Activated CD4-positive, alpha-beta T cell treated with anti-CD3 and anti-CD28 coated beads for 4 hours (primary cell): ENCODE measurements around the gene CA10.
A peak's percentile ranks its signal among the peaks of the same experiment; 100 is the strongest.

ENCODE experiments used
- DNase-seq, 2 donors: peaks; one replicate each; pipeline ENCODE4 v3.0.0-alpha.2; 2020

Gene CA10

DNA sequence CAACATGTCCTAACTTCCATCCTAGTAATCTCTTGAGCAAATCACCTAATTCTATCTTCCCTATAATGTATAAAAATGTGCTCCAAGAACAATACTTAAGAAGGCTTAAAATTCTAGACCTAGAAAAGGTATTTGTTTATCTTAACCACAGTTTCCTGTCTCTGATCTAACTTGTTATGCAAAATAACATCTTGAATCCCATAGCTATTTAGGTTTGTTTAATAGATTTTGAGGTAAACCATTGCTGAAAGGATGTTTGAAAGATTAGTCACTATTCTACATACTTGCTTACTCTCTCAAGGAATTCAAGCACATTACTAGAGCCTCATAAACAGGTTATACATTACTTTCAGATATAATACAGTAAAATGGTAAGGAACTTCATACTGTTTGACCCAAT is 13.0 kb downstream of the CA10 start:
- no peak for DNase-seq

DNA sequence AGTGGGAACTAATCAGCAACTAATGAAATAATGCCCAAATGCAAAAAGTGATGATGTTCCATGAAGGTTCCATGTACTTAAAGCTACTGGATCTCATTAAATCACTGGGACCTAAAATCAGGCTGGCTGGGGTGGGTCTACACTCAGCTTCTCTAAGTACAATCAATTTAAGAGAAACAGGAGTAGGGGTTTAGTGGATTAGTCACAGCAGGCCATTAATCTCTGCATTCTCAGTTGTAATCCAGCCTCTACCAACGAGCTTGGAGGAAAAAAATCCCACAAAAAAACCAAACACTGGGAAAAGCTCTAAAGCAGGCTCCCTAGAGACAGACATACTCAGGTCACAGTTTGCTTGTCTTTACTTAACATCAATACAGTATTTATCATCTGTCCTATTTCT is 15.0 kb downstream of the CA10 start:
- no peak for DNase-seq

- DNase-seq: no peak
Observed at GRCh38 chr17:52140601-52141000, 17.9 kb downstream of the CA10 start.

- DNase-seq: no peak
Observed at GRCh38 chr17:52138752-52139151, 19.8 kb downstream of the CA10 start.

DNA sequence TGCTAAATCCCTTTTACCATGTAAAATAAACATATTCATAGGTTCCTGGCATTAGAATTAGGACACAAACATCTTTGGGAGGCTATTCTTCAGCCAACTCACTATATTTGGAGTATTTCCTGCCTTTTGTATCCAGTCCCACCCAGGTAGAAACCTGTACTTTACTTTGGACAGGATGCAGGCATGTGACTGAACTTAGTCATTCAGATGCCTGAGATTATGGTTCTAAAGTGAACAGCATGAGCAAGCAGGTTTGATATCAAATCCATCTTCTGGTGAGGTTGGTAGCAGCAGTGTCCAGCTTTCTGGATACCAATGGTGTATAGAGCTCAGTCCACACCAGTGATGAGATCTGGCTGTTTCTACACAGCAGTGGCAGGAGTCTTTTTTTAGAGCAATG is 20.2 kb downstream of the CA10 start:
- DNase-seq: no peak

DNA sequence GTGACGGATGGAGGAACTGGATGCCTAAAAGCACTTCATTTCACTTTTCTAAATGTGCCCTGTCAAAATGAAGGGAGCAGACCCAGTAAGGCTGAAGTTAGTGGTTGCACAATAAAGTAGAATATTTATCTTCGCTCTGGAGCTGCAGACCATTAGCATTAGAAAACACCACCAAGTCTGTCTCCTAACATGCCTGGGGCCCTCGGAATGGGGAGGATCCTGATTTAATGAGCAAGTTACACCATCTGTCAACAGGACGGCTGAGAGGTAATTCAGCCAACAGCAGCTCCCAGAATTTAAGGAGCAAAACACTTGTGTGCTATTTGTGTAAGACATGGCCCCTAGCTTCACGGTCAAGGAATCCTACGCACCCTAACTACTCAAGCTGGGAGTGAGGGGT is 22.3 kb downstream of the CA10 start:
- DNase-seq: no peak

DNA sequence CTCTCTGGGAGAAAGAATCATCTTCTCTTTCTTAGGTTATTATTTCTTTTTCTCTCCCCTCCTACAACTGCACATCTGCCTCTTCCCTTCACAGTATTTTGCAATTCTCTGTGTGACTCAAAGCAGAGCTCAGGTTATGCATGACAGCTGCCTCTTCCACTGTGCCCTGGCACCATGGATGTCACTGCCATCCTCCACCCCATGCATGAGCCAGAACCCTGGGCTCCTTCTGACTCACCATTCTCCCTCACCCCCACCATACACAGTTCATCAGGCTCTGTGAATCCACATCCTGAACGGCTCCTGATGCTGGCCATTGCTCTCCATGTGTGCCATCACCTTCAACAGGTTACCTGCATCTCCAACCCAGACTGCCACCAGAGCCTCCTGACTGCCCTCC is 23.9 kb downstream of the CA10 start:
- no peak for DNase-seq

- no peak for DNase-seq
Observed at GRCh38 chr17:52128721-52129120, 29.8 kb downstream of the CA10 start.

DNA sequence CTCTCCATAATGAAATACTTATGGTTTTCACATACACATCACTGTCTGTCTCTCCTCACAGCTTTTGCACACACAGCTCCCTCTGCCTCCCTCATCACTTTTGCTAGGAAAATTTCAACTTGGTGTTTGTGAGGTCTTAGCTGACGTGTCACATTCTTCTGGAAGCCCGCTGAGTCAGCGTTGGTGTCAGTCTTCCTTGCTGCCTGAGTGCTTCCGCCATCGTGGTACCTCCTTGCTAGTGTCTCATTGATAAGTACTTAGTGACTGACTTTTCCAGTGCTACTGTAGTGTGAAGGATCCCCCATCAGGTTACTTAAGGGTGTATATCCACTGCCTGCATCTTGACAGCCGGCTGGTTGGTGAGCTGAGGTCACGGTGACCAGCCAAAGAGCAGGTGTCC is 33.5 kb downstream of the CA10 start:
- no peak for DNase-seq

- no peak for DNase-seq
Observed at GRCh38 chr17:52124561-52124960, 34.0 kb downstream of the CA10 start.

GRCh38 chr17:52120465-52120864 is 38.0 kb downstream of the CA10 start:
- DNase-seq: no peak

- DNase-seq: no peak
Observed at GRCh38 chr17:52110923-52111581, 47.5 kb downstream of the CA10 start.

- DNase-seq: peak; percentile 1 to 15
Observed at GRCh38 chr17:52106638-52107261, 51.8 kb downstream of the CA10 start.

DNA sequence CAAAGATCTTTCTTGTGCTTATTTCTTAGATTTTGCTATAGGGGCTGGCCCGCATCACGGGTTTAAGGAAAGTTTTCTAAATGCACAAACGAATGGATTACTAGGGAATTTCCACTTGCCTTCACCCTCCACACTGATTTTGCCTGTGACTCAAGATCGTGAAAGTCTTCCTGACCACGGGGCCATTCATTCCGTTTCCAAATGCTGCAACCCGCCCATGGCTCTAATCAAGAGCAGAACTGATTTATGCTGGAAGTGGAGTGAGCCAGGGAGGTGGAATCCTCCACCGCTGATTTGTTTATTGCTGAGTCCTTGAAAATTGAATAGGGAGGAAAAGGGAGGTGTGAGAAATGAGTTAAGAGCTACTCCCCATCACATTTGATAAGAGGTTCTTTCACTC is 52.4 kb downstream of the CA10 start:
- no peak for DNase-seq

DNA sequence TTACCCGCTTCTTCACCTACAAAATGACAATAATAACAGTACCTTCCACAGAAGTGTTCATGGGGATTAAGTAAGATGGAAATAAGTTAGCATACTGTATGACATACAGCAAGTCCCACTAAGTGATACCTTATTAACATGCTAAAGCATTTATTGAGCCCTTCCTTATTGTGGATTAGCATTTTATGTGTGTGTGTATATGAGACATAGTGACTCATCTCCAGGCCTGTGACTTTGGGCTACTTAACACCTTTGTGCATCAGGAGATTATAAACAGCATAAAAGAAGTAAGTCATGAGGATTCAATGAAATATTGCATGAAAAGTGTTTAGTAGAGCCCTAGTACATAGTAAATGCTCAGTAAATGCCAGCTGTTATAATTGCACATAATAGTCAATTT is 52.9 kb downstream of the CA10 start:
- no peak for DNase-seq

DNA sequence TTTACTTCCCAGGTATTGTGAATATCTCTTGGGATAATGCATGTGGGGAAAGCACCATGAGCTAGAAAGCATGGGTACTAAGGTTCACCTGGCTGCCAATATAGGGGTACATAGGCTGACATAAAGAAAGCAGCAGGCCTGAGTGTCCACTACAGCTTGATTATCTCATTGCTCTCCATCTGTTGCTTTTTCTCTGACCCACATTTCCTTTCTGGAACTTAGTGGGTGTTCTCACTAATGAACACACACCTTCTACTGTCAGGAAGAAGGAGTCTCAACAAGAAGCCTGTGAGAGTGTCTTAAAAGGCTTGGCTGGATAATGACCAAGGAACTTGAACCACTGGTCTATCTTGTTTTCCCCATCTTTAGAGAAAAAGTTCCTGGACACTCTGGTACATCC is 62.5 kb downstream of the CA10 start:
- DNase-seq: no peak

DNA sequence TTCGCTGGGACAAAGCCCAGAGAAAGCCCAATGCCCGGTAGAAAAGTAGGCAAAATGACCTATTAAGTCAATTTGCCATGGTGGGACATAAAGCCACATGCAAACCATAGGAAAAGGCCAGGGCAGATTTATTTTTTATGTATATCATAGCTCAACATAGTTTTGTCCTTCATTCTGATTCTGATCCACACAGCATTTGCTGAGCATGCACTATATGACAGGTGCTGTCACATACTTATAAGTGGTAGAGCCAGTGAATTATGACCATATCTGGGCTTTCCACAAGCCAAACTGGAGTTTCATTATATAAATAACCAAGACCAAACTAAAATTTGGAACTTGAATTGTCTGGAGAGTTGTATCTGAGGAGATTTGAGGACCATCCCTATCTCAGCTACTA is 74.3 kb downstream of the CA10 start:
- no peak for DNase-seq

DNA sequence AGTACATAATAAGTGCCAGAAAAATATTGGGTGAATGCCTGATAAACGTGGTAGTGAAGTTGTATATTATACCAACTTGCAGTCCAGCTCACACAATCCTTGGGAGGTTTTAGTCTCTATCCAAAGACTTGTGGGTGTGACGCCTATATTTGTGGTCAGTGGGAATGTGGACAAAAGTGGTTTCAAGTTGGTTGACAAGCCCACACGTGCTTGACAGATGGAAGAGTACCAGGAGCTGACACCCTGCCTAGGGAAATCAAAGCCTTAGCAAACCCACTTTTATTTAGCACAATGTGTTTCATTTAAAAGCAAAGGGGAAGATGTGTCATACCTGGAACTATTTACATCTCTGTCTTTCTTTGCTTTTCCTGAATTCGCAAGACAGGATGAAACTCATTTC is 79.0 kb downstream of the CA10 start:
- no peak for DNase-seq

DNA sequence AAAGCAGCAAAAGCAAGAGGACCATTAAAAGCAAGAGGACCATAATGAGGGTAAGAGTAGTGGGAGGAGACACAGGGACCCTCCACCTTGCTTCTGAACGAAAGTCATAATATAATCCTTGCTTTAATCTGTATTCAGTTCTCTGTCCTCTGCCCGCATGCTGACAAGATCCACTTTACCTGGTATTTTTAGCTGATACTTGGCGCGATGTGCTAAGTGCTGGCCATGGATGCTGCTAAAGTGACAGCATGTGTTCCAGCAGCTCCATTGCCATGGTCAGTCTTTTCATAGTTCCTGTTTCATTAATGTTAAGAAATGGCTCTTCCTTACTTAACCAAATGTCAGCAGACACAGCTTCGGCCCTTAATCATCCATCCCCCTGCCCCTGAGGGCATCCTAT is 86.8 kb downstream of the CA10 start:
- DNase-seq: no peak

DNA sequence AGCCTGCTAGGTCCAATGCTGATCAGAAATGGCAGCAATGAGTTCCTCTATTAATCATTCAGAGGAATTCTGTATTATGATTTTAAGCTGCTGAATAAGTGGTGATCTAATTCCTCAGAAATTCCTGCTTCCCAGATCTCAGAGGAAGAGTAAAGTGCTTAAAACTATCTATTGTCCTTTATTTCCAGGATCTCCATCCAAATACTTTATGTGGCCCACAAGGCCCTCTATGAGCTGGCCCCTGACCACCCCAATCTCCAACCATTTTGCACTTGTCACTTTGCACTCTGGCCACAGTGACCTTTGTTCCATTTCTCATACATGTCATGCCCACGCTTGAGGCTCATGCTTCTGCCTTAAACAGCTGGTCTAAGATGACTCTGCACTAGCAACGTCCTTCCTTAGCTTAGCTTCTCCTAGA is 93.7 kb downstream of the CA10 start:
- DNase-seq: no peak

GRCh38 chr17:52049496-52049895 is 109.0 kb downstream of the CA10 start:
- DNase-seq: no peak

- no peak for DNase-seq
Observed at GRCh38 chr17:52049051-52049450, 109.5 kb downstream of the CA10 start.

DNA sequence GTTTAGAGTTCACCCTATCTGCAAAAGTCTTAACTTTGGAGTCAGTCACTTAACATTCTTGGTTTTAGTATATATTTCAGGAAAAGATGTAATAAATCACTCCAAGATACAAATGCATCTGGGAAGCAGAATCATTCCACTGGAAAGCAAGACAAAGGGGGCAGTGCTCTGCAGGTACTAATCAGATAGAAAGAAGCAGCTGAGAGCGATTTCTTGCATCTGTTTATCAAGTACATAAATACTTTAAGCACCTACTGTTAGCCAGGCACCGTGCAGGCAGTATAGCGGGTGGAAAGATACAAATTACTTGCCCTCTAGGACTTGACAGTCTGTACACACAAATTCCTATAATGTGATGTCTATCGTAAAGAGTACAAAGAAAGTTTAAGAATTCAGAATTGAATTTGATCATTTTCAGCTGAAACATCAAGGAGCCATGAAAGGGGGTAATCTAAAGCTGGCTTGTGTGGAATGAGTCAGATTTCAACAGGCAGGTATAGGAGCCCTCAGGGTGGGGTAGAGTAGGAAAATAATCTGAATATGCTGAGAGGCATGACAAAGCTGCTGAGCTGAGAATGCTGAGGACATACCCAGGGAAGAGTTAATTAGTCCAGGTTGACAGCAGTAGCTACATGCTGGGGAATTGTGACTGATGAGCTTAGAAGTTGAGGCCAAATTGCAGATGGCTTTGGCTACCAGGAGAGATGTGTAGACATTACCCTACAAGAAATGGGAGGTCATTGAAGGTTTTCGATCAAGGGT is 110.2 kb downstream of the CA10 start:
- no peak for DNase-seq

GRCh38 chr17:52047086-52047485 is 111.4 kb downstream of the CA10 start:
- no peak for DNase-seq
